Fibroblast of skin of scalp (primary cell): ENCODE data around the gene TFPI2.
A peak's percentile ranks its signal among the peaks of the same experiment; 100 is the strongest.

Experiments
- DNase-seq: peaks from one replicate; pipeline ENCODE4 v3.0.0-alpha.2; 2013

TFPI2 gene

DNA sequence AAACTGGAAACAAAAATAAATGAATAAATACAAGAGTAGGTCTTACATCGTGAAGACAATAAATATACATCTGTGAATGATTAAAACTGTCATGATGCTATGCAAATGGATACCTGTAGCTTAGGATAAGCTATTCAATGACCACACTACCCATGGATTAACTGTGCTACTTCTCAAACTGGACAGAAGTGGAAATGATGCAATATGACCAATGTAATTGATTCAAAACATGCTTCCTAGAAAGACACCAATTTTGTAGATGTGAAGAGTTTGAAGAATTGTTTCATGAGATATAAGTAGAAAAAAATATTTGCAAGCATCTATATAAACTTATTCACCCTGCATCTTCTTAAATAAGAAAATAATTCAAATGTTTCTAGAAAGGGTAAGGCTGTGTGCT, 36.1 kb downstream of the TFPI2 start:
- no peak for DNase-seq

DNA sequence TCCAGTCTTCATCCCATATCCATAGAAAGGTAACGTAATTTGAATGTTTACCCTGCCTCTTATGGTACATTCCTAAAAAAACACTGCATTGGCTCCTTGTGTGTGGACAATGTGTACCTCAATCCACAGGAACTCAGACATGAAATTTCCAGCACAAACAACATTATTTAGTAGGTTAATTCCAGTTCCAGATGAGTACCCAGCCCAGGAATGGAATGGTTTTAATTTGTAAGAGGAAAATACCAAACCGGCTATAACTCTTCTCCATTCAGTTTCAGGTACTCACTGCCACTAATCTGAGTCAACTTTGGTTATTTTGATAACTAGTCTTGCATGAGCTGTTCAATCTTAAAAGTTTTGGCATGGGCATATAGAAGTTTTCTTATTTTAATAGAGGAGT, 39.0 kb downstream of the TFPI2 start:
- DNase-seq, result no peak

DNA sequence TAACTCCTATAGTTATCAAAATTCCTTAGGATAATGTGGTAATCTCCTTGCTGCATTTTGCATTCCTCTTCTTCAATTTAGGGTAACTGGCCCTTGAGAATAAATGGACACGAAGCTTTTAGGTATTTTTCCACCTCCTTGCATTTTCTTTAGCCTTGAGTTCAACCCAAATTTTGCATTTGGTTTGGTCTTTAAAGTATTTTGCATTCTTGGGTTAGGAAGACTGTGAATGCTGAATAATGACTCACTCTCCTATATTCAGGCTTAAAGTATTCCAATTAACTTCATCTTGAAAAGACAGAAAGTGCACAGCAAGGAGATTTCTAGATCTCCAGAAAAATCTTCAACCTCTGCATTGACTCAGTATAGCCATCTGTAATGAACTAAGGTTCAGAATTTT, 47.3 kb downstream of the TFPI2 start:
- DNase-seq, result peak; percentile 69

DNA sequence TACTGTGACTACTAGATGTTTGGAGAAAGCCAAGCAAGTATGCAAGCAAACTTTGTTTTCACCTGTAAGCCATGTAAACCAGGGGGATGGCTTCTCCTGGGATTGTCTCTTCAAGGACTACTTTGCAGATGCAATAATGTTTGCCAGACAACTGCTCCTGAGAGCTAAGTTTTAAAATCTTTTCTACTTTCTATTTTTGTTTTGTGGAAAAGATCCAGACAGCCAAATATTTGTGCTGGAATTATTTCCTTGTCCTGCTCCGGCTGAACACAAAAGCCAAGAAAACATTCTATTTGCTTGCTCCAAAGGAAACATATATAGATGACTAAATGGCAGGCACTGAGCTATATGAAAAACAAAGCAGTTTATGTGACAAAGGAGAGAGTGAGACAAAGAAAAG, 51.6 kb downstream of the TFPI2 start:
- no peak for DNase-seq

DNA sequence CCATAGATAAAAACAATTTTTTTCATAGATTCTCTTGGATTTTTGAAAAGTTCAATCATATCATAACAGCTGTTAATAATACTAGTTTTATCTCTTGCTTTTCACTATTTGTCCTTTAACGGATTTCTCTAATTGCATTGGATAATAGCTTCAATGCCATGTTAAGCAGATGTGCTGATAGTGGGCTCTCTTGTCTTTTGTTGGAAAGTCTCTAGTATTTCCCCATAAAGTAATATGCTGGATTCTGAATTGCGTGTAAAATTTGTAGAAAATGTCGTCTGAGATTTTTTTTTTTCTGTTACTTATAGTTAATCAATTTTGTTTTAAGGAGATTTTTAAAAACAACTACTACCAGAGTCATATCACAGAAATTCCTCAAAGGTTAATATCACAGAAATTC, 53.3 kb downstream of the TFPI2 start:
- DNase-seq, result no peak

DNA sequence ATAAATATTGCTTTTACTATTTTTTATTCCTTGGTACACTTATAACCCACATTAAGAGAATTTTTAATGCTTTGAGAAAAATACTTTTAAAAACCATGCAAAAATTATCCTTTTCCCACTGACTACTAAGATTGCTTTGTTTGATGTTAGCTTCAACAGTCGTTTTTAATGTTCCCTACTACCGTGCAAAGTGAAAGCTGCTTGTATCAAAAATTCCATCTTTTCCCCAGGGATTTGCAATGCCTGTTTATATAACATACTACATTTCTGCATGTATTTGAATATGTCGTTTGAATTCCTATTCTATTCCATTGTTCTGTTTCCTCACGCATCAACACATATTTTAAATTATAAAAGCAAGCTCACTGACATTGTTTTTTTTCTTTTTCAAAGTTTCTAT, 54.4 kb downstream of the TFPI2 start:
- DNase-seq, result peak; percentile 83

DNA sequence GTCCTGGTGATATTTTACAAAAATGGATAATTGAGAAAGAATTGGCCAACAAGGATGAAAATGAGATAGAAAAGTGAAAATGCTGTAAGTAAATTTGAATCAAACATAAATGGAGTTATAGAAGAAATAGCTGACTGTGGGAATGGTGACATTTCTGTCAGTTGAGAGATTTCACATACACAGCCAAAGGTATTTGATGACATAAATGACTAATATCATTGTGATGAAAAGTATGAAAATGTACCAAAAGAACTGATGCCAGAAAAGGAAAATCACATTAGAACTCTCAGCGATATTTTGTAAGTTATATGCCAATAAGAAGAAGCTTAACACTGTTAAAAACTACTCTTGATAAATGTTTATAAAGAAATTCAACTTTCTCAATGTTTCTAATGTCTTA, 54.9 kb downstream of the TFPI2 start:
- peak; percentile 62 for DNase-seq
